Measurements from ENCODE around the gene ADCY4.

- no peak for TF ChIP-seq CTCF (IDR thresholded peaks at IDR 0.05)
- TF ChIP-seq POLR2A (IDR thresholded peaks at IDR 0.05): no peak
These were observed 20.3 kb downstream of the ADCY4 start for GRCh38 chr14:24314377-24315193.

Data from body of pancreas (tissue), 4 donors.